Esophagus squamous epithelium (tissue), 5 donors: ENCODE measurements around the gene SEC24D. TPM values are rescaled to one million over a fixed set of nuclear protein-coding genes. Genes with fewer than 3 reads are reported as not detected.

Experiments
- DNase-seq: peaks from one replicate; lab custom pipeline; 2025; lab: John Stamatoyannopoulos, UW
- H3K27ac ChIP-seq, 4 donors: fragments of 200-600 bp; sonication (generic); one replicate each; pipeline ENCODE4 v1.5.1; 2016 to 2019; ENCODE audit warnings: mild to moderate bottlenecking in 1 of 4
- H3K27me3 ChIP-seq, 4 donors: fragments of 200-600 bp; sonication (generic); 1 replicate in 3 of 4; 2 replicates in 1 of 4; pipeline versions ENCODE4 v1.5.1 to v1.6.0; 2017 to 2021; ENCODE audit warnings: antibody characterized with exemption in 1 of 4
- H3K36me3 ChIP-seq, 3 donors: fragments of 200-600 bp; sonication (generic); one replicate each; pipeline ENCODE4 v1.5.1; 2016 to 2019
- H3K4me1 ChIP-seq, 3 donors: fragments of 200-600 bp; sonication (generic); one replicate each; pipeline ENCODE4 v1.5.1; 2017 to 2019
- H3K4me3 ChIP-seq, 4 donors: fragments of 200-600 bp; sonication (generic); 1 replicate in 3 of 4; 2 replicates in 1 of 4; pipeline ENCODE4 v1.5.1; 2016 to 2019; ENCODE audit warnings: mild to moderate bottlenecking in 2 of 4, moderate library complexity in 1 of 4
- H3K9me3 ChIP-seq, 3 donors: fragments of 200-600 bp; sonication (generic); one replicate each; pipeline ENCODE4 v1.5.1; 2016 to 2019
- CTCF ChIP-seq, 6 experiments: fragments of 450-650 bp in 4 of 6; fragments of 200-600 bp in 2 of 6; sonication (generic) in 2 of 6; IDR thresholded peaks; one replicate each; pipeline ENCODE4 v1.5.1; 2016 to 2019; ENCODE audit warnings: antibody characterized with exemption in 6 of 6, mild to moderate bottlenecking in 4 of 6, moderate library complexity in 4 of 6
- POLR2A ChIP-seq, 4 donors: fragments of 450-650 bp; IDR thresholded peaks; one replicate each; pipeline ENCODE4 v1.6.1; 2017; ENCODE audit warnings: antibody characterized with exemption in 4 of 4, mild to moderate bottlenecking in 4 of 4, moderate library complexity in 3 of 4
- WGBS, 2 donors: methylation state at CpG; one replicate each; pipeline ENCODE4 v1.1.5; 2018; 5-methylcytosine and 5-hydroxymethylcytosine counted together
- intact Hi-C: fragments of 100-400 bp; cut with DNase I; formaldehyde crosslinking; loops from one replicate; pipeline ENCODE4 v1.15.0; 2022
- total RNA-seq, 4 donors: library from RNA; depleted of rRNA; stranded (reverse); fragments of >200 nt; gene quantifications; one replicate each; pipeline ENCODE4 v1.1.0, GENCODE V29; 2016
- donor health status: DM: yes; HTN: yes; CAD: no.

Gene SEC24D
- total RNA-seq, 4 donors from 2014 or later: 18.5 to 33.6 (median 21.6) TPM

GRCh38 chr4:118738090-118738489, 97.8 kb downstream of the SEC24D start:
- Histone ChIP-seq H3K36me3 (peaks cover 0 to 71% (median 5%) of the 10 kb centered on the region in 3 donors), H3K4me3 (no peak overlapping the region), H3K27ac (no peak overlapping the region), H3K27me3 (no peaks in the 10 kb centered on the region), H3K9me3 (no peaks in the 10 kb centered on the region), H3K4me1 (peaks cover 0 to 10% (median 0%) of the 10 kb centered on the region in 3 donors)
- WGBS, 2 donors: 54 to 60% methylated on average over 3 of the region's 3 CpGs
- no peak for TF ChIP-seq CTCF (IDR thresholded peaks at IDR 0.05)
- TF ChIP-seq POLR2A (IDR thresholded peaks at IDR 0.05): no peak
- no peak for DNase-seq
- intact Hi-C loops: no loop called here

- peaks cover 0 to 10% (median 0%) of the 10 kb centered on the region in 3 donors for H3K4me1 ChIP-seq
- DNase-seq: no peak
- no peaks in the 10 kb centered on the region for H3K27me3 ChIP-seq
- no peak overlapping the region for H3K4me3 ChIP-seq
- H3K36me3 ChIP-seq: peaks cover 0 to 77% (median 5%) of the 10 kb centered on the region in 3 donors
- H3K9me3 ChIP-seq: no peaks in the 10 kb centered on the region
- H3K27ac ChIP-seq: no peak overlapping the region
- intact Hi-C loops: no loop called here
- no peak for TF ChIP-seq POLR2A (IDR thresholded peaks at IDR 0.05)
- no peak for TF ChIP-seq CTCF (IDR thresholded peaks at IDR 0.05)
Measured at GRCh38 chr4:118736900-118737299, 99.0 kb downstream of the SEC24D start.

GRCh38 chr4:118734491-118735205, 101.3 kb downstream of the SEC24D start:
- Histone ChIP-seq H3K36me3 (peaks cover 0 to 89% (median 0%) of the 10 kb centered on the region in 3 donors), H3K9me3 (no peaks in the 10 kb centered on the region), H3K27ac (no peak overlapping the region), H3K4me3 (no peak overlapping the region), H3K4me1 (no peaks in the 10 kb centered on the region), H3K27me3 (no peaks in the 10 kb centered on the region)
- no peak for TF ChIP-seq POLR2A (IDR thresholded peaks at IDR 0.05)
- TF ChIP-seq CTCF (IDR thresholded peaks at IDR 0.05): no peak
- 76 to 92% methylated on average over 7 of the region's 7 CpGs for WGBS, 2 donors
- intact Hi-C loops: no loop called here
- DNase-seq: no peak

- no peaks in the 10 kb centered on the region for H3K9me3 ChIP-seq
- no peak for DNase-seq
- peaks cover 0 to 91% (median 0%) of the 10 kb centered on the region in 3 donors for H3K36me3 ChIP-seq
- 56 to 75% methylated on average over 2 to 3 of the region's 3 CpGs for WGBS, 2 donors
- no peak overlapping the region for H3K27ac ChIP-seq
- TF ChIP-seq POLR2A (IDR thresholded peaks at IDR 0.05) (no peak), CTCF (IDR thresholded peaks at IDR 0.05) (no peak)
- no peaks in the 10 kb centered on the region for H3K27me3 ChIP-seq
- intact Hi-C loops: no loop called here
- H3K4me3 ChIP-seq: no peak overlapping the region
- H3K4me1 ChIP-seq: no peaks in the 10 kb centered on the region
Measured at GRCh38 chr4:118732591-118733330, 103.2 kb downstream of the SEC24D start.

- Histone ChIP-seq H3K4me1 (no peaks in the 10 kb centered on the region), H3K27me3 (no peaks in the 10 kb centered on the region), H3K4me3 (no peak overlapping the region), H3K27ac (no peak overlapping the region), H3K36me3 (peaks cover 0 to 91% (median 0%) of the 10 kb centered on the region in 3 donors), H3K9me3 (no peaks in the 10 kb centered on the region)
- no peak for DNase-seq
- TF ChIP-seq POLR2A (IDR thresholded peaks at IDR 0.05) (no peak), CTCF (IDR thresholded peaks at IDR 0.05) (no peak)
- intact Hi-C loops: no loop called here
Measured at GRCh38 chr4:118730683-118731082, 105.2 kb downstream of the SEC24D start.
